Keratinocyte (primary cell): Measurements from ENCODE around the gene DRC1. TPM values are rescaled to one million over a fixed set of nuclear protein-coding genes. Genes with fewer than 3 reads are reported as not detected.

Experiments used
- DNase-seq: peaks from one replicate; pipeline ENCODE4 v3.0.0-alpha.2; 2011; ENCODE audit warnings: low read depth, missing footprints, low spot score
- FAIRE-seq: peaks from 2 replicates; lab custom pipeline; 2011; peaks lifted over from hg19 to GRCh38; lab: Jason Lieb, UNC
- H2AFZ ChIP-seq: 2 replicates; pipeline ENCODE4 v1.6.0; 2012; ENCODE audit warnings: low read length, control low read depth, inconsistent platforms; ENCODE audit not compliant: control insufficient read depth
- H3K27ac ChIP-seq: 2 replicates; pipeline ENCODE4 v1.5.1; 2011; ENCODE audit warnings: low read length; ENCODE audit not compliant: control insufficient read depth, insufficient read depth
- H3K27me3 ChIP-seq: 3 replicates; pipeline ENCODE4 v1.6.0; 2011; ENCODE audit warnings: low read length; ENCODE audit not compliant: control insufficient read depth, insufficient read depth; ENCODE audit errors: extremely low read depth
- H3K36me3 ChIP-seq, 2 experiments: 2 replicates in 1 of 2; 3 replicates in 1 of 2; pipeline ENCODE4 v1.5.1; 2011; ENCODE audit warnings: low read length in 2 of 2, mild to moderate bottlenecking in 1 of 2; ENCODE audit not compliant: control insufficient read depth in 2 of 2, insufficient read depth in 2 of 2; ENCODE audit errors: extremely low read depth in 1 of 2
- H3K4me1 ChIP-seq: 3 replicates; pipeline ENCODE4 v1.5.1; 2011; ENCODE audit warnings: low read length; ENCODE audit not compliant: control insufficient read depth, insufficient read depth; ENCODE audit errors: extremely low read depth
- H3K4me2 ChIP-seq: 3 replicates; pipeline ENCODE4 v1.6.0; 2011; ENCODE audit warnings: low read depth, low read length; ENCODE audit not compliant: control insufficient read depth, insufficient read depth; ENCODE audit errors: extremely low read depth
- H3K4me3 ChIP-seq, 3 experiments: fragments of 200-600 bp in 1 of 3; sonication (generic) in 1 of 3; 2 replicates in 2 of 3; 3 replicates in 1 of 3; pipeline ENCODE4 v1.5.1; 2011 to 2016; ENCODE audit warnings: low read length in 3 of 3, mild to moderate bottlenecking in 3 of 3, control low read depth in 2 of 3, inconsistent platforms in 1 of 3, low read depth in 1 of 3, mixed read lengths in 1 of 3, mixed run types in 1 of 3, moderate library complexity in 1 of 3; ENCODE audit not compliant: control insufficient read depth in 2 of 3, insufficient read depth in 2 of 3; ENCODE audit errors: extremely low read depth in 1 of 3
- H3K79me2 ChIP-seq: 2 replicates; pipeline ENCODE4 v1.6.0; 2012; ENCODE audit warnings: low read length; ENCODE audit not compliant: control insufficient read depth, insufficient read depth
- H3K9ac ChIP-seq: 3 replicates; pipeline ENCODE4 v1.6.0; 2011; ENCODE audit warnings: low read length; ENCODE audit not compliant: control insufficient read depth, insufficient read depth; ENCODE audit errors: extremely low read depth
- H3K9me1 ChIP-seq: 3 replicates; pipeline ENCODE4 v1.6.0; 2011; ENCODE audit warnings: low read length; ENCODE audit not compliant: control insufficient read depth, insufficient read depth; ENCODE audit errors: extremely low read depth
- H3K9me3 ChIP-seq: 2 replicates; pipeline ENCODE4 v1.5.1; 2012; ENCODE audit warnings: low read depth, low read length; ENCODE audit not compliant: control insufficient read depth
- H4K20me1 ChIP-seq: 3 replicates; pipeline ENCODE4 v1.6.0; 2011; ENCODE audit warnings: low read length; ENCODE audit not compliant: control insufficient read depth, insufficient read depth; ENCODE audit errors: extremely low read depth
- EZH2 ChIP-seq: IDR thresholded peaks from one replicate; pipeline ENCODE4 v1.6.1; 2012; ENCODE audit warnings: inconsistent platforms, mild to moderate bottlenecking, low read length, moderate library complexity
- dilution Hi-C: fragments of 300-500 bp; cut with MboI; formaldehyde crosslinking; loops from one replicate; pipeline ENCODE4 v1.7.0; 2020; ENCODE audit warnings: low sequenced_read_pairs; ENCODE audit not compliant: extremely low pct_ligation_motif_present
- polyA plus RNA-seq, 5 experiments: library from polyadenylated mRNA; depleted of rRNA in 3 of 5; stranded (reverse) in 3 of 5; stranded (forward) in 1 of 5; unstranded in 1 of 5; fragments of >200 nt; gene quantifications; 1 replicate in 1 of 5; 2 replicates in 3 of 5; 3 replicates in 1 of 5; pipeline versions ENCODE4 v1.2.1 to v1.2.3, GENCODE V29; 2011 to 2012; ENCODE audit warnings: missing spikeins in 2 of 5, low read depth in 1 of 5, low replicate concordance in 1 of 5
- TF ChIP-seq, protein P1 (sequence below), 3 experiments: IDR thresholded peaks in 1 of 3; conservative IDR thresholded peaks in 1 of 3; optimal IDR thresholded peaks in 1 of 3; 2 replicates in 2 of 3; 3 replicates in 1 of 3; pipeline versions ENCODE3 to v1.5.1; 2011; ENCODE audit warnings: low read length in 3 of 3, mild to moderate bottlenecking in 3 of 3, moderate library complexity in 2 of 3, control low read depth in 1 of 3, inconsistent platforms in 1 of 3; ENCODE audit not compliant: insufficient read depth in 2 of 3; ENCODE audit errors: extremely low read depth in 1 of 3

The DRC1 gene
- polyA plus RNA-seq, 1 donor (not counting 4 experiments of a cell fraction or from before 2014, with no cell fraction given): not detected

DNA sequence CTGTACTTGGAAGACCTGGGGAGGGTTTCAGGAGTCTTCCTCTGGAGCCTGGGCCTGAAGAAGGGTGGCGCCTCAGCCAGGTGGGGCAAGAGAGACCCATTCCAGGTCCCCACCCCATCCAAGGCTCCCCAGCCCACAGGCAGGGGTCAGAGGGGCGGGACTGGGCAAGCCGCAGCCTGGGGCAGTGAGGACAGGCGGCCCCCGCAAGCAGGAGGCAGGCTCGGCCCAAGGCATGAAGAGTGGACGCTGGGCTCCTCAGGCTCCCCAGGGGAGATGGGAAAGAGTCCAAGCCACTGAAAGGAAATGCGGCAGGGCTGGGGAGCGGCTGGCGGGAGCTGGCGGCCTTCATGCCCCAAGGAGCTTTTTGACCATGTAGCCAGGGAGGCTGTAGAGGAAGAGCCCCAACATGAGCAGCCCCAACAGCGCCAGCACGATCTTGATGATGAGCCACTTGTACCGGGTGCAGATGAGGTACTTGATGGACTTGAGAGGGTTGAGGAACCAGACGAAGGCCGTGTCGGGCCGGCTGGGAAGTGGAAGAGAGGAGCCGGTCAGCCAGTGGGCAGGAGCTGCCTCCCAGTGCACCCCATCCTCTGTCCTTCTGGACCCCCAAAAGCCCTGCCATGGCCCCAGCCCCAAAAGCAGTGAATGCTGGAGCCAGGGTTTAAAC is 56.1 kb downstream of the DRC1 start:
- Histone ChIP-seq H3K79me2 (no peaks in the 10 kb centered on the region), H3K9ac (no peak overlapping the region), H3K9me1 (no peaks in the 10 kb centered on the region), H3K9me3 (no peaks in the 10 kb centered on the region), H3K36me3 (no peaks in the 10 kb centered on the region), H3K27me3 (peaks cover 5% of the 10 kb centered on the region), H3K4me3 (no peak overlapping the region), H4K20me1 (no peaks in the 10 kb centered on the region), H2AFZ (no peak overlapping the region), H3K27ac (no peak overlapping the region), H3K4me1 (no peaks in the 10 kb centered on the region), H3K4me2 (no peak overlapping the region)
- FAIRE-seq (no peak), DNase-seq (no peak)
- dilution Hi-C loops: no loop called here
- TF ChIP-seq, protein P1, sequence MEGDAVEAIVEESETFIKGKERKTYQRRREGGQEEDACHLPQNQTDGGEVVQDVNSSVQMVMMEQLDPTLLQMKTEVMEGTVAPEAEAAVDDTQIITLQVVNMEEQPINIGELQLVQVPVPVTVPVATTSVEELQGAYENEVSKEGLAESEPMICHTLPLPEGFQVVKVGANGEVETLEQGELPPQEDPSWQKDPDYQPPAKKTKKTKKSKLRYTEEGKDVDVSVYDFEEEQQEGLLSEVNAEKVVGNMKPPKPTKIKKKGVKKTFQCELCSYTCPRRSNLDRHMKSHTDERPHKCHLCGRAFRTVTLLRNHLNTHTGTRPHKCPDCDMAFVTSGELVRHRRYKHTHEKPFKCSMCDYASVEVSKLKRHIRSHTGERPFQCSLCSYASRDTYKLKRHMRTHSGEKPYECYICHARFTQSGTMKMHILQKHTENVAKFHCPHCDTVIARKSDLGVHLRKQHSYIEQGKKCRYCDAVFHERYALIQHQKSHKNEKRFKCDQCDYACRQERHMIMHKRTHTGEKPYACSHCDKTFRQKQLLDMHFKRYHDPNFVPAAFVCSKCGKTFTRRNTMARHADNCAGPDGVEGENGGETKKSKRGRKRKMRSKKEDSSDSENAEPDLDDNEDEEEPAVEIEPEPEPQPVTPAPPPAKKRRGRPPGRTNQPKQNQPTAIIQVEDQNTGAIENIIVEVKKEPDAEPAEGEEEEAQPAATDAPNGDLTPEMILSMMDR (optimal IDR thresholded peaks at IDR 0.05 in 1 of 3, IDR thresholded peaks at IDR 0.05 in 1 of 3, conservative IDR thresholded peaks at IDR 0.05 in 1 of 3; ENCODE audit: extremely low read depth in 1 of 3, insufficient read depth in 2 of 3, low read length in 3 of 3): no peak
- no peak for TF ChIP-seq EZH2

DNA sequence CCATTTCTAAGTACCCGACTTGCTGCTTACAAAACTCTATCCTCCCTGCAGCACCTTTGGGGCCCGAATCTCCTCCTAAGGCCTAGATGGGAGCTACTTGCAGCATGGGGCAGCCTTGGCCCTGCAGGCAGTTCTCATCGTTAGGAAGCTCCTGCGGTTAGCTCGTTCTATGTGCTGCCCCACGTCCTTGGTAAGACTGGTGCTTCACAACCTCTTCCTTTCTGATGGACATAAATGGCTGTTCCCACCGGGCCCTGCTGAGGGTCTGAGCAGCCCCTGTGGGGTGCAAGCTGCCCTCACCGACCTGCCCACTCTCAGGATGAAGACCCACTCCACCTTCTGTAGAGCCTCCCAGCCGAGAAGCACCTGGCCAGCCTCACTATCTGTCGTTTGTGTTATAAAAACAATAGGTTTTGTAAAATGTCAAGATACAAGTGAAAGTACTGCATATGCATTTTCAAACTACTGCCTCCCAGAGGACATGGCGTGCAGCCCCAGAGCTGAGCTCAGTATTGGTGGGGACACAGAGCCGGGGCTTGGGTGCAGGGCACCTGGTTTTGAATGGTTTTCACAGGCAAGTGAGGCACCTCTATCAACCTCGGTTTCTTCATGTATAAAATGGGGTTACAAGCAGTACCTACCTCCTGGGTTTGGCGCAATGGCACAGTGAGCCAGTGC is 56.8 kb downstream of the DRC1 start:
- no peaks in the 10 kb centered on the region for H3K4me1 ChIP-seq
- no peak overlapping the region for H3K4me3 ChIP-seq
- H3K9ac ChIP-seq: no peak overlapping the region
- H3K4me2 ChIP-seq: no peak overlapping the region
- H3K27me3 ChIP-seq: peaks cover under 1% of the 10 kb centered on the region
- H4K20me1 ChIP-seq: no peaks in the 10 kb centered on the region
- dilution Hi-C loops: no loop called here
- no peak overlapping the region for H3K27ac ChIP-seq
- H3K36me3 ChIP-seq: no peaks in the 10 kb centered on the region
- no peaks in the 10 kb centered on the region for H3K79me2 ChIP-seq
- DNase-seq (no peak), FAIRE-seq (no peak)
- TF ChIP-seq EZH2: no peak
- TF ChIP-seq, protein P1 (optimal IDR thresholded peaks at IDR 0.05 in 1 of 3, IDR thresholded peaks at IDR 0.05 in 1 of 3, conservative IDR thresholded peaks at IDR 0.05 in 1 of 3; ENCODE audit: extremely low read depth in 1 of 3, insufficient read depth in 2 of 3, low read length in 3 of 3): no peak
- H3K9me1 ChIP-seq: no peaks in the 10 kb centered on the region
- no peaks in the 10 kb centered on the region for H3K9me3 ChIP-seq
- no peak overlapping the region for H2AFZ ChIP-seq
